ENCODE results near the gene PPFIBP1.
A peak's percentile ranks its signal among the peaks of the same experiment; 100 is the strongest.

Gene PPFIBP1

GRCh38 chr12:27673101-27673718, 149.2 kb downstream of the PPFIBP1 start:
- no peak for DNase-seq

- no peak for DNase-seq
Measured at GRCh38 chr12:27674989-27675388, 151.0 kb downstream of the PPFIBP1 start.

GRCh38 chr12:27680619-27681018, 156.6 kb downstream of the PPFIBP1 start:
- no peak for DNase-seq

GRCh38 chr12:27682534-27682933, 158.5 kb downstream of the PPFIBP1 start:
- no peak for DNase-seq

DNA sequence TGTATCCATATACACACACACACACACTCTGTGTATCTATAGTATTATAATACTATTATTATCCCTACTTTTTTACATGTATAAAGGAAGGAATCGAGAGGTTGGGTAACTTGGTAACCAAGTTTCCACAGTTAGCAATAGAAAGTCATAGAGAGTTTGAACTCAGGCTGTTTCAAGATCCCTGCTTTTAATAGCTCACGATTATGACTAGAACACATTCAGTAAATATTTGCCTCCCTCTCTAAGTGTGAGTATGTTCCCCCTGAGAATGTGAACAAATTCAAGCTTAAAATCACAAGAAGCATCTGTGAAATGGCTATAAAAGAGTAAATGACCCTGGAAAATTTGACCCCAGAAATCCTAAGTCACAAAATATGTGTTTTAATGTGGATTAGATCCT, 161.3 kb downstream of the PPFIBP1 start:
- DNase-seq = no peak

DNA sequence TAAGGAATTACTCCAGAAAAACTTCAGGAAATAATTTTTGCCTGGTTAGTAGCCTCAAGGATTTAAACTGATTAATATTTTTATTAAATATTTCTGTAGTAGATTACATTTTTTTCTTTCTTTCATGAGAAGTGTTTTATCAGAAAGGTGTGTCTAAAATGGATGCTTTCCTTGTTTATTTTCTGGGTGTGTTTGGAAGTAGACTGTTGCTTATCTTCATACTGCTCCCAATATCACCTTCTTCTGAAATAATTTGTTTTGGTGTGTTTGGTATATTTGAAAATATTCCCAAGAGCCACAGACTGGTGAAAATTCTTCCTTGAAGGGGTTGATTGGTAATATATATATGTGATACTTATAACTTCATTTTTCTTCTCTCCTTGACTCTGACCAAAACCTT, 162.1 kb downstream of the PPFIBP1 start:
- DNase-seq = no peak

DNA sequence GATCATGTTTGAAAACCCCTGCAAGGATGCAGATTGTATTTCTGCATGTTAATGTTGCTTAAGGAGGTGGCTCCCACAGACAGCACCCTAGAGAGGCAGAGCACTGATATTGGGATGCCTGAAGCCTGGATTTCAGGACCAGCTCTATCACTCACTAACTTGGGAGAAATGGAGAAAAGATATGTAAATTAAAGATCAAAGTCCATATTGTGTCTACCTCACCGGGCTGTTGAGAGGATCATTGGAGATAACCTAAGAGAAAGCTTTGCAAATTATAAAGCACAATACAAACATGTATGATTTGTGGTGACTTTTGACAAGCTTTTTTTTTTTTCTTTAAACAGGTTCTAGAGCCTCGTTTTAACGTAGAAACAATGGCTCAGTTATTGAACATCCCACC, 164.7 kb downstream of the PPFIBP1 start:
- DNase-seq = no peak

DNA sequence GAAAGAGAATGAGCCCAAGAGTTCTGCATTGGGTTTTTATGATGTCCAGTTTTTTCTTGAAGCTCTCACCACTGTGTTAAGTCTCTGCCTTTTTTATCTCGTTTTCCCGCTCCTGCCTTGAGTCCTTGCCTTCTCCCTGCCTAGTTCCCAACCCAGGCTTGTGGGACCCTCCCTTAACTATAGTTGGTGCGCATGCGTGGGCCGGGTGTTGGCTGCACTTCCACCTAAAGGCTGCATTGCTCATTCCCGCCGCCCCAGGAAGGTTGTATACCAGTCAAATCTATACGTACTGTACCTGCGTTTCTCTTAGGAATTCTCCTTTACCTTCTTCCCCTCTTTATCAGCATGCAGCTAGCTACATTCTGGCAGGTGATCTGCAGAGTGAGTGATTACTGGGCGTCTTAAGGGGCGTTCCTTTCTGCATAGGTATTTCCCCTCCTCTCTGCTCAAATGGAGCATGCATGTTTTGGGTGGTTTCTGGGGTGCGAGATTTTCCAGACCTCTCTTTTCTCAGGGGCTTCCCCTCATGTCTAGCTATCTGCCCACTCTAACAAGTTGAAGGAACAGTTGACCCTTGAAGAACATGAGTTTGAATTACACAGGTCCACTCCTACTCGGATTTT, 165.7 kb downstream of the PPFIBP1 start:
- DNase-seq = no peak

DNA sequence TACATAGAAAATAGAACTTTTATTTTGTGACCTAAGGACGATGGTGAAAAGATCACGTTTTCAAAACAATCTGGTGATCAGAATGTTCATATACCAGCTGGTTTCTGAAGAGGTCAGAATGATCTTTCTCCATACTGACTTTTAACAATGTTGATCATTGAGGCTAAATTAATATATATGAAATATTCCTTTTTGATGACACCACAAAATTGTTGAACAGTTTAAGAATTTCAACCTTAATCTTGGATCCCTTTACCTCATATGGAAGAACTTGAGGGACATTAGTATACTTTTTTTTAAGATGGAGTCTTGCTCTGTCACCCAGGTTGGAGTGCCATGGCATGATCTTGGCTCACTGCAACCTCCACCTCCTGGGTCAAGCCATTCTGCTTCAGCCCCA, 169.4 kb downstream of the PPFIBP1 start:
- DNase-seq = no peak

GRCh38 chr12:27695556-27696292, 171.7 kb downstream of the PPFIBP1 start:
- DNase-seq = no peak

GRCh38 chr12:27696293-27696652, 172.3 kb downstream of the PPFIBP1 start, which contains the start of gene REP15:
REP15 (plus strand) TSS chr12:27696447; CDS start chr12:27696563, 116 bp downstream.
- DNase-seq = no peak

DNA sequence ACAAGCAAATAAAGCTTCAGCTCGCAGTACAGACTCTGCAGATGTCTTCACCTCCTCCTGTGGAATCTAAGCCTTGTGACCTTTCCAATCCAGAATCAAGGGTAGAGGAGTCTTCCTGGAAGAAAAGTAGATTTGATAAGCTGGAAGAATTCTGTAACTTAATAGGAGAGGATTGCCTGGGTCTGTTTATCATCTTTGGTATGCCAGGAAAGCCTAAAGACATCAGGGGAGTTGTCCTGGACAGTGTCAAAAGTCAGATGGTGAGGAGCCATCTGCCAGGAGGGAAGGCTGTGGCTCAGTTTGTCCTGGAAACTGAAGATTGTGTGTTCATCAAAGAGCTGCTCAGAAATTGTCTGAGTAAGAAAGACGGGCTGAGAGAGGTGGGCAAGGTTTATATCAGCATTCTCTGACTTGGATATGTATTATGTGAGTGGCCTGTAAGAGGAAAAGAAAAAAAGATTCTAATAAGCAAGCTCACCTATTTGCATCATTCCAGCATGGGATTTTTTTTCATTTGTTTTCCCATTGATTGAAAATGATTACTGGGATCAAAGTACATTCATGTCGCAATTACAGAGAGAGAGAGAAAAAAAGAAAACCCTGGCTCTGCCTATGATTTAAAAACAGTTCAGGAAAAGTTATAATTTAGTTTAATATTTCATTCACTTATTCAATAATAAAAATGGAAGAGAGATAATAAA, 173.0 kb downstream of the PPFIBP1 start:
- no peak for DNase-seq

DNA sequence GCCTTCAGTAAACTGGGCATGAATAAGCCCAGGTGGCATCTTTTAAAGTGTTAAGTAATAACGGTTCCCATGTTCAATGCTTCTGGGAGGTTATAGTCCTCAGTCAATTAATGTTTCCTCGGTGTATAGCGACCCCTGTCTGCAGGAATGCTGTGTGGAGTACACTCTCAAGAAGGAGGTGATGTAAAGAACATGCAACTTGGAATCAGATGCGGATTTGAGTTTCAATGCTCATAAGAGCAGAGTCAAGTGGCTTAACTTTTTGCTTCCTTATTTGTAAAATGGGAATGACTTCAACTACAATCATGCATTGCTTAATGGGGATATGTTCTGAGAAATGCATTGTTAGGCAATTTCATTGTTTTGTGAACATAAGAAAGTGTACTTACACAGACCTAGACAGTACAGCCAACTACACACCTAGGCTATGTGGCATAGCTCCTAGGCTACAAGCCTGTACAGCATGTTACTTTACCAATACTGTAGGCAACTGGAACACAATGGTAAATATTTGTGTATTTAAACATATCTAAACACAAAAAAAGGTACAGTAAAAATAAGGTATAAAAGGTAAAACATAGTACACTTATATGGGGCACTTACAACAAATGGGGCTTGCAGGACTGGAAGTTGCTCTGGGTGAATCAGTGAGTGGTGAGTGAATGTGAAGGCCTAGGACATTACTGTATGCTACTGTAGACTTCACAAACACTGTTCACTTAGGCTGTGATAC, 179.9 kb downstream of the PPFIBP1 start:
- DNase-seq = peak; percentile 61

GRCh38 chr12:27705263-27705662, 181.3 kb downstream of the PPFIBP1 start:
- no peak for DNase-seq

DNA sequence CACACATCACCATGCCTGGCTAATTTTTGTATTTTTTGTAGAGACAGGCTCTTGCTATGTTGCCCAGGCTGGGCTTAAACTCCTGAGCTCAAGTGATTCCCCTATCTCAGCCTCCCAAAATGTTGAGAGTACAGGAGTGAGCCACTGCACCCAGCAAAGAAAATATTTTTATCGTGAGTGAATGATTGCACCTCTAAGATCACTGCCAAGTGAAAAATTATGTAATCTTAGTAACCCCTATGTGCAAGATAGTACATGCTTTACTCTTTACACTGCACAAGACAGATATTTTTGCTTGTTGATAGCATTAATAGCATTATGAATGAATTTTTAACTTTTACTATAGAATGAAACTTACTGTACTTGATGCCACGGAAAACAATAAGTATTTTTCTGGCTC, 183.2 kb downstream of the PPFIBP1 start:
- DNase-seq = no peak

GRCh38 chr12:27709212-27709931, 185.4 kb downstream of the PPFIBP1 start:
- DNase-seq = no peak

DNA sequence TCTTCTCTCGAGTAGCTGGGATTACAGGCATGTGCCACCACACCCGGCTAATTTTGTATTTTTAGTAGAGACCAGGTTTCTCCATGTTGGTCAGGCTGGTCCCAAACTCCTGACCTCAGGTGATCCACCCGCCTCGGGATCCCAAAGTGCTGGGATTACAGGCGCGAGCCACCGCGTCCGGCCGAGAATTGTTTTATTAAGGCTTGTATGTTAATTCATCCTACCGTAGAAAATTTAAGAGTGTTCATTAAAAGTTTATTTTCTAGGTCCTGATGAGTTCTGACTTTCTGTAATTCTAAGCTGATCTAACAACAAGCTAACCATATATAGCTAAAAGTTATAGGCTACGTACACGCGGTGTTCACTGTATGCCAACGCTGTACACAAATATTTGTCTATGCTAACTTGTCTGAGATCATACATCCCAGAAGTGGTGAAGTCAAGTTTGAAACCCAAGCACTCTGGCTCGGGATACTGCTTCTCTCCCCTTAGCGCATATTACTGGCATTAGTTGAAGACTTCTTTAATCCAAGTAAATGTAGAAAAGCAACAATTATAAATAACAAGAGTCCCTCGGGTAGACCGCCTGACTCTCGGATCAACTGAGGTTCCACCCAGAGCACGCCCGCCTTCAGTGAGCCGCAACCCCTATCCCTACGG, 186.1 kb downstream of the PPFIBP1 start:
- no peak for DNase-seq

DNA sequence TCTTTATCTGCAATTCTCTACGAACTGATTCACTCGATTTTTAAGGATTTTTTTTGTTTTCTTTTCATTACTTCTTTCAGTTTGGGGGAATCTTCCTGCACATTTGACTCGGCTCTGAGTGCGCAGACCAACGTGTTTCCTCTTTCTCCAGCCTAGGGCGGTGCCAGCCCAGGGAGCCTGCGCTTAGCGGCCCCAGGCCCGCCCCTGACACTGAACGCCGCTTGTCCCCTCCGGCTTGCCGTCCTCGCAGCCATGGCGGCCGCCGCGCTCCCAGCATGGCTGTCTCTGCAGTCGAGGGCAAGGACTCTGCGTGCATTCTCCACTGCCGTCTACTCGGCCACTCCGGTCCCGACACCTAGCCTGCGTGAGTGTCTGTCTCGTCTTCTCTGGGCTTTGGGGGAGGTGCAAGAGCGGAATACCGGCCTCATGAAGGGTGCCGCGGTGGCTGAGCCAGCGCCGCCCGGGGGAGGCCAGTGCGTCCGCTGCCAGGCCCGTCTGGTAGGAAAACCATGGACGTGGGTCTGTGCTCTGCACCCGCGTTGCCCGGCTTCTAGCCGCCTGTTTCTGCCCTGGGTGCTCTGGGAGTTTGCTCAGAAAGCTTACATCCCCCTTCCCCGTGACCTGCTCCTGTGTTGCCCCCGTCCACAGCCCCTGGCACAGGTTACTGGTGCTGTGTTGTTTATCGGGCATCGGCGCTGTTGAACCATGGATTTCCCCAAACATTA, 186.7 kb downstream of the PPFIBP1 start, which contains the start of gene MRPS35:
TSS of gene MRPS35 (plus strand) at position 241 of the 725 bp plus-strand sequence. CDS start at position 253, 12 bp downstream.
- peak; percentile 92 for DNase-seq

DNA sequence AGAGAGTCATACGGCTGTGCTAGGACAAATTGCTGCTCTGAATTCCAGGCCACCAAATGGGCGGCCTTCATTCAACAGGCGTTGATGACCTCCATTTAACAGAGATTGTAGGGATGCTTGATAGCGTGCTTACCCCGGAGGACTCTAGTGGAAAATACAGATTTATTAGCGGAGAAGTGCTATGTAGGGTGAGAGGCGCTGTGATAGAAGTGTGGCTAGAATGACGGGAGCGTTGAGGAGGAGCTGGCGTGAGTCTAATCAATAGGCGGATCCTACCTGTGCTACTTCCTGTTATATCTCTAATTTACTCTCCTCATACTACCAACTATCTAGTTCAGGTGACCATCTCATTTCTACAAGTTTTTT, 187.3 kb downstream of the PPFIBP1 start:
- DNase-seq = no peak

- no peak for DNase-seq
Measured at GRCh38 chr12:27711967-27712366, 188.0 kb downstream of the PPFIBP1 start.

DNA sequence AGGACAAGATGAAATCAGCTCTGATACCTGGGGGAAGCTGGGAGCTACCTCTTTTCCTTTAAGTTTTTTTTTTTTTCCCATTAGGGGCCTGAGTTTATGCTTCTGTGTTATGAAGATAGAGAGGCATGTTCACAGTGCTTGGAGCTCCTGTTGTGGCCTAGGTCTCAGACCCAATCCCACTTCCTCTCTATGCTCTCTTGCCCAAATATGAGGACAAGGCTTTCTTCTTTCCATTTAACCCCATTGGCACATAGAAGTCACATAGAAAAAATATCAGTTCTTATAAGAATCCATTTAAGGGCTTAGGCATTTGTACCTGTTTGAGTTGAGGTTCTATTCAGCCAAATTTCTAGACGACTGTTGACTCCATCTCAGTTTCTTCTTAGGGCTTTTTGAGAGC, 199.2 kb downstream of the PPFIBP1 start:
- no peak for DNase-seq

Measured in stimulated activated CD4-positive, alpha-beta T cell treated with anti-CD3 and anti-CD28 coated beads, Interleukin-1b, Interleukin-23, amount 100 ng/mL, for 48 hours (primary cell).